K562 (cell line): ENCODE measurements around the gene VASH1. TPM values are rescaled to one million over a fixed set of nuclear protein-coding genes. Genes with fewer than 3 reads are reported as not detected.

Experiments
- CBFB ChIP-seq: sonication (generic); formaldehyde crosslinking; IDR thresholded peaks from 2 replicates; pipeline ENCODE4 v1.4.0; 2020; ENCODE audit warnings: mild to moderate bottlenecking, missing genetic modification reagents
- CXXC5 ChIP-seq: fragments of 250-450 bp; sonication (Bioruptor Pico); IDR thresholded peaks from 2 replicates; pipeline ENCODE4 v1.8.0; 2022; ENCODE audit warnings: inconsistent platforms, mild to moderate bottlenecking, moderate library complexity
- E2F6 ChIP-seq, 2 experiments: IDR thresholded peaks; 2 replicates each; pipeline ENCODE4 v1.6.1; 2011; ENCODE audit warnings: borderline replicate concordance in 1 of 2, control low read depth in 1 of 2, low read depth in 1 of 2, low read length in 1 of 2, mild to moderate bottlenecking in 1 of 2, mixed read lengths in 1 of 2, moderate library complexity in 1 of 2; ENCODE audit not compliant: insufficient read depth in 1 of 2, insufficient read length in 1 of 2, poor library complexity in 1 of 2, severe bottlenecking in 1 of 2; ENCODE audit errors: extremely low read depth in 1 of 2
- HMGN3 ChIP-seq: IDR thresholded peaks from 2 replicates; pipeline ENCODE4 v1.6.1; 2011; ENCODE audit warnings: borderline replicate concordance, low read depth, mild to moderate bottlenecking, mixed read lengths, low read length; ENCODE audit not compliant: insufficient read length; ENCODE audit errors: extremely low read depth
- ILK ChIP-seq: fragments of 450-650 bp; IDR thresholded peaks from 2 replicates; pipeline ENCODE4 v1.6.1; 2016; ENCODE audit warnings: missing genetic modification characterization, low read depth, mild to moderate bottlenecking, missing compliant biosample characterization, moderate library complexity, borderline replicate concordance
- L3MBTL2 ChIP-seq: fragments of 450-650 bp; IDR thresholded peaks from 2 replicates; pipeline ENCODE4 v1.6.1; 2016; ENCODE audit warnings: mild to moderate bottlenecking, moderate library complexity
- LARP7 ChIP-seq: fragments of 450-650 bp; IDR thresholded peaks from 2 replicates; pipeline ENCODE4 v1.6.1; 2016
- NBN ChIP-seq: fragments of 450-650 bp; IDR thresholded peaks from 2 replicates; pipeline ENCODE4 v1.6.1; 2016; ENCODE audit warnings: low read depth, mild to moderate bottlenecking
- NCOA2 ChIP-seq, 2 experiments: fragments of 450-650 bp; IDR thresholded peaks; 2 replicates each; pipeline ENCODE4 v1.6.1; 2018; ENCODE audit warnings: mild to moderate bottlenecking in 2 of 2, moderate library complexity in 1 of 2; ENCODE audit not compliant: partially characterized antibody in 2 of 2
- RBM34 ChIP-seq: fragments of 200-400 bp; formaldehyde crosslinking; IDR thresholded peaks from 2 replicates; pipeline ENCODE4 v1.6.1; 2018; ENCODE audit warnings: low read length, borderline replicate concordance; ENCODE audit not compliant: insufficient read depth
- RERE ChIP-seq: sonication (generic); formaldehyde crosslinking; IDR thresholded peaks from 2 replicates; pipeline ENCODE4 v1.8.0; 2023; ENCODE audit warnings: missing genetic modification reagents, mild to moderate bottlenecking, borderline replicate concordance
- SAP30 ChIP-seq: fragments of 200-600 bp; sonication (generic); IDR thresholded peaks from 2 replicates; pipeline ENCODE4 v1.6.1; 2012; ENCODE audit warnings: borderline replicate concordance, low read depth, mild to moderate bottlenecking, moderate library complexity, low read length, control low read depth, inconsistent platforms; ENCODE audit not compliant: insufficient read depth, poor library complexity, severe bottlenecking
- SNRNP70 ChIP-seq: fragments of 200-400 bp; formaldehyde crosslinking; optimal IDR thresholded peaks from 2 replicates; pipeline ENCODE3; 2017; ENCODE audit warnings: low read depth, low read length
- SRF ChIP-seq, 2 experiments: fragments of 250-450, 450-650 bp in 1 of 2; sonication (Bioruptor Pico) in 1 of 2; sonication (generic) in 1 of 2; formaldehyde crosslinking; IDR thresholded peaks; 2 replicates each; pipeline versions ENCODE4 v1.5.0 to v1.5.1; 2020 to 2022; ENCODE audit warnings: mild to moderate bottlenecking in 1 of 2, missing genetic modification reagents in 1 of 2
- SRSF1 ChIP-seq: fragments of 200-400 bp; formaldehyde crosslinking; IDR thresholded peaks from 2 replicates; pipeline ENCODE4 v1.6.1; 2017; ENCODE audit warnings: mild to moderate bottlenecking, low read depth, low read length, moderate library complexity
- TOE1 ChIP-seq, 2 experiments: fragments of 450-650 bp in 1 of 2; sonication (generic) in 1 of 2; formaldehyde crosslinking in 1 of 2; IDR thresholded peaks; 2 replicates each; pipeline versions ENCODE4 v1.7.1 to v1.8.0; 2016 to 2022; ENCODE audit warnings: borderline replicate concordance in 2 of 2, mild to moderate bottlenecking in 2 of 2, antibody characterized with exemption in 1 of 2, inconsistent platforms in 1 of 2, low read depth in 1 of 2, missing genetic modification reagents in 1 of 2, moderate library complexity in 1 of 2
- ZC3H8 ChIP-seq: fragments of 450-650 bp; IDR thresholded peaks from 2 replicates; pipeline ENCODE4 v1.6.1; 2017
- ZFP91 ChIP-seq: sonication (generic); formaldehyde crosslinking; IDR thresholded peaks from 2 replicates; pipeline ENCODE4 v1.8.0; 2022; ENCODE audit warnings: mild to moderate bottlenecking, missing genetic modification reagents
- polyA plus RNA-seq, 8 experiments: library from polyadenylated mRNA; depleted of rRNA in 4 of 8; stranded (reverse) in 5 of 8; unstranded in 3 of 8; fragments of >200 nt; fragmentation: Nextera tagmentation in 2 of 8; fragmentation: Illumina TruSeq in 1 of 8; extraction: Ambion mirVana in 2 of 8; extraction: Trizol in 1 of 8; gene quantifications; 2 replicates each; pipeline versions ENCODE4 v1.2.1 to v1.2.3, GENCODE V29; 2011 to 2014; ENCODE audit warnings: inconsistent platforms in 1 of 8, missing spikeins in 1 of 8
- total RNA-seq, 7 experiments: library from RNA; depleted of rRNA in 6 of 7; stranded (reverse); fragments of >200 nt in 6 of 7; fragmentation: Illumina TruSeq in 2 of 7; extraction: Trizol in 2 of 7; gene quantifications; 2 replicates each; pipeline versions ENCODE4 v1.2.1 to v1.2.3, GENCODE V29; 2011 to 2021; ENCODE audit warnings: low replicate concordance in 1 of 7

VASH1 gene
- total and polyA plus RNA-seq, 9 of the 15 experiments (the other 6 are each of a cell fraction or from before 2014, with no cell fraction given) = 0.01 to 0.43 (median 0.13) TPM; not detected in 1

GRCh38 chr14:76762411-76763095, 1.3 kb downstream of the VASH1 start (continued):
- no peak for TF ChIP-seq RERE
- no peak for TF ChIP-seq TOE1 (IDR thresholded peaks at IDR 0.05; ENCODE audit: borderline replicate concordance)
- TF ChIP-seq TOE1 (CRISPR knock-in tag; IDR thresholded peaks at IDR 0.05; ENCODE audit: borderline replicate concordance, low read depth) = no peak
- no peak for TF ChIP-seq SAP30
- no peak for TF ChIP-seq ZC3H8
- TF ChIP-seq CBFB (CRISPR knock-in tag) = no peak
- TF ChIP-seq L3MBTL2 = peak; percentile 59; the same call in 1 of the 2 replicates
- no peak for TF ChIP-seq RBM34
- TF ChIP-seq CXXC5 (CRISPR knock-in tag) = no peak
- no peak for TF ChIP-seq SRF (CRISPR knock-in tag; IDR thresholded peaks at IDR 0.05)
- no peak for TF ChIP-seq NCOA2 (IDR thresholded peaks at IDR 0.05; ENCODE audit: partially characterized antibody in 2 of 2)
- no peak for TF ChIP-seq LARP7
- TF ChIP-seq E2F6 (IDR thresholded peaks at IDR 0.05; ENCODE audit: borderline replicate concordance in 1 of 2, extremely low read depth in 1 of 2, insufficient read depth in 1 of 2, insufficient read length in 1 of 2, low read depth in 1 of 2, low read length in 1 of 2, poor library complexity in 1 of 2, severe bottlenecking in 1 of 2) = peak in 1 of 2 experiments; percentile 75
- TF ChIP-seq ILK (tag) = no peak
- no peak for TF ChIP-seq SNRNP70
- TF ChIP-seq SRSF1 = no peak
- TF ChIP-seq HMGN3 = no peak
- TF ChIP-seq ZFP91 (CRISPR knock-in tag) = 0 out of 2 replicates have a peak, but pooled peaks have one; percentile 51
- no peak for TF ChIP-seq NBN
